HS-5 (cell line): ENCODE results near the gene TAC3.
"Not testable (repeated sequence)": the region's sequence is repeated elsewhere in the genome, so short reads cannot be mapped to it uniquely, and the experiment has no call there.

Source experiments
- DNase-seq: peaks from one replicate; pipeline ENCODE4 v3.0.0-alpha.2; 2012; ENCODE audit warnings: low read depth

TAC3 gene

GRCh38 chr12:56982578-56983236 is 33.6 kb downstream of the TAC3 start:
- not testable (repeated sequence) for DNase-seq

GRCh38 chr12:56980941-56981530 is 35.3 kb downstream of the TAC3 start:
- DNase-seq = no peak

- DNase-seq = no peak
These were observed 36.1 kb downstream of the TAC3 start for GRCh38 chr12:56980268-56980667.

GRCh38 chr12:56979628-56980027 is 36.7 kb downstream of the TAC3 start:
- no peak for DNase-seq

GRCh38 chr12:56978397-56979138 is 37.8 kb downstream of the TAC3 start:
- no peak for DNase-seq

GRCh38 chr12:56977361-56977760 is 39.0 kb downstream of the TAC3 start:
- DNase-seq = not testable (repeated sequence)

GRCh38 chr12:56974224-56974623 is 42.1 kb downstream of the TAC3 start:
- not testable (repeated sequence) for DNase-seq

- not testable (repeated sequence) for DNase-seq
These were observed 47.4 kb downstream of the TAC3 start for GRCh38 chr12:56968910-56969309.

- not testable (repeated sequence) for DNase-seq
These were observed 50.2 kb downstream of the TAC3 start for GRCh38 chr12:56965997-56966642.

- DNase-seq = not testable (repeated sequence)
These were observed 51.2 kb downstream of the TAC3 start for GRCh38 chr12:56965124-56965523.

- DNase-seq = not testable (repeated sequence)
These were observed 52.8 kb downstream of the TAC3 start for GRCh38 chr12:56963557-56963956.

- not testable (repeated sequence) for DNase-seq
These were observed 54.1 kb downstream of the TAC3 start for GRCh38 chr12:56962247-56962646.
